HEK293 (cell line): ENCODE results near the gene MMP24.

Experiments used
- AEBP2 ChIP-seq: fragments of 450-650 bp; formaldehyde crosslinking; IDR thresholded peaks from 2 replicates; pipeline ENCODE4 v1.5.1; 2016; ENCODE audit warnings: missing biosample characterization, missing genetic modification characterization, borderline replicate concordance
- GLIS2 ChIP-seq: fragments of 450-650 bp; formaldehyde crosslinking; IDR thresholded peaks from 2 replicates; pipeline ENCODE4 v1.5.1; 2016; ENCODE audit warnings: missing biosample characterization, missing genetic modification characterization
- IKZF3 ChIP-seq: fragments of 450-650 bp; IDR thresholded peaks from 2 replicates; pipeline ENCODE4 v1.5.0; 2018; ENCODE audit warnings: missing biosample characterization, mild to moderate bottlenecking, missing genetic modification characterization, moderate library complexity
- KLF1 ChIP-seq: fragments of 450-650 bp; formaldehyde crosslinking; IDR thresholded peaks from 2 replicates; pipeline ENCODE4 v1.5.1; 2016; ENCODE audit warnings: missing biosample characterization, missing genetic modification characterization
- KLF17 ChIP-seq: fragments of 450-650 bp; formaldehyde crosslinking; IDR thresholded peaks from 2 replicates; pipeline ENCODE4 v1.5.1; 2016; ENCODE audit warnings: missing biosample characterization, missing genetic modification characterization
- KLF8 ChIP-seq: fragments of 450-650 bp; formaldehyde crosslinking; IDR thresholded peaks from 2 replicates; pipeline ENCODE4 v1.5.1; 2016; ENCODE audit warnings: missing biosample characterization, missing genetic modification characterization
- SP7 ChIP-seq: fragments of 450-650 bp; formaldehyde crosslinking; IDR thresholded peaks from 2 replicates; pipeline ENCODE4 v1.5.1; 2016; ENCODE audit warnings: missing biosample characterization, missing genetic modification characterization
- ZBTB26 ChIP-seq: fragments of 450-650 bp; formaldehyde crosslinking; optimal IDR thresholded peaks from 2 replicates; pipeline ENCODE3; 2016; ENCODE audit warnings: missing biosample characterization, mild to moderate bottlenecking, missing genetic modification characterization
- ZNF132 ChIP-seq: fragments of 450-650 bp; formaldehyde crosslinking; IDR thresholded peaks from 2 replicates; pipeline ENCODE4 v1.5.1; 2017; ENCODE audit warnings: missing biosample characterization, missing genetic modification characterization, borderline replicate concordance
- ZNF146 ChIP-seq: fragments of 450-650 bp; formaldehyde crosslinking; IDR thresholded peaks from 2 replicates; pipeline ENCODE4 v1.5.1; 2016; ENCODE audit warnings: missing biosample characterization, missing genetic modification characterization
- ZNF155 ChIP-seq: fragments of 450-650 bp; formaldehyde crosslinking; IDR thresholded peaks from 2 replicates; pipeline ENCODE4 v1.5.1; 2016; ENCODE audit warnings: missing biosample characterization, missing genetic modification characterization
- ZNF335 ChIP-seq: fragments of 450-650 bp; formaldehyde crosslinking; conservative IDR thresholded peaks from 2 replicates; pipeline ENCODE4 v1.5.1; 2016; ENCODE audit warnings: missing biosample characterization, missing genetic modification characterization
- ZNF366 ChIP-seq: fragments of 450-650 bp; formaldehyde crosslinking; conservative IDR thresholded peaks from 2 replicates; pipeline ENCODE4 v1.5.1; 2016; ENCODE audit warnings: missing biosample characterization, missing genetic modification characterization
- ZNF449 ChIP-seq: fragments of 450-650 bp; formaldehyde crosslinking; IDR thresholded peaks from 2 replicates; pipeline ENCODE4 v1.5.1; 2017; ENCODE audit warnings: missing biosample characterization, mild to moderate bottlenecking, missing genetic modification characterization, moderate library complexity
- ZNF561 ChIP-seq: fragments of 450-650 bp; IDR thresholded peaks from 2 replicates; pipeline ENCODE4 v1.5.1; 2018; ENCODE audit warnings: missing biosample characterization, missing genetic modification characterization, borderline replicate concordance
- ZNF704 ChIP-seq: fragments of 450-650 bp; formaldehyde crosslinking; IDR thresholded peaks from 2 replicates; pipeline ENCODE4 v1.5.1; 2016; ENCODE audit warnings: missing biosample characterization, missing genetic modification characterization
- ZNF707 ChIP-seq: fragments of 450-650 bp; formaldehyde crosslinking; IDR thresholded peaks from 2 replicates; pipeline ENCODE4 v1.5.1; 2016; ENCODE audit warnings: missing biosample characterization, missing genetic modification characterization
- ZNF747 ChIP-seq: fragments of 450-650 bp; formaldehyde crosslinking; IDR thresholded peaks from 2 replicates; pipeline ENCODE4 v1.5.1; 2016; ENCODE audit warnings: missing biosample characterization, missing genetic modification characterization
- ZSCAN16 ChIP-seq: fragments of 450-650 bp; formaldehyde crosslinking; IDR thresholded peaks from 2 replicates; pipeline ENCODE4 v1.5.1; 2016; ENCODE audit warnings: missing biosample characterization, missing genetic modification characterization
- ZXDB ChIP-seq: fragments of 450-650 bp; formaldehyde crosslinking; IDR thresholded peaks from 2 replicates; pipeline ENCODE4 v1.5.1; 2016; ENCODE audit warnings: missing biosample characterization, missing genetic modification characterization

MMP24 gene

GRCh38 chr20:35277531-35278395 lies 51.3 kb downstream of the MMP24 start, which contains the start of gene MMP24OS (continued):
- TF ChIP-seq ZNF132 (tag by site-specific recombination) (no peak), ZNF747 (tag by site-specific recombination) (no peak), ZBTB26 (tag by site-specific recombination) (peak; percentile 46), ZNF704 (tag by site-specific recombination) (no peak), ZNF335 (tag by site-specific recombination) (peak; percentile 20; the same call in 1 of the 2 replicates), KLF8 (tag by site-specific recombination) (peak; percentile 89), SP7 (tag by site-specific recombination) (0 out of 2 replicates have a peak, but pooled peaks have one; percentile 30), ZNF146 (tag by site-specific recombination) (no peak), ZSCAN16 (tag by site-specific recombination) (no peak), KLF1 (peak; percentile 67), GLIS2 (tag by site-specific recombination) (peak; percentile 50; the same call in 1 of the 2 replicates), AEBP2 (tag by site-specific recombination) (no peak), KLF17 (tag by site-specific recombination) (0 out of 2 replicates have a peak, but pooled peaks have one; percentile 22), ZNF449 (tag by site-specific recombination) (no peak), ZNF707 (tag by site-specific recombination) (no peak), ZXDB (tag by site-specific recombination) (peak; percentile 50; the same call in 1 of the 2 replicates), IKZF3 (tag by site-specific recombination) (peak; percentile 36; the same call in 1 of the 2 replicates), ZNF155 (tag by site-specific recombination) (no peak), ZNF366 (tag by site-specific recombination) (no peak), ZNF561 (tag by site-specific recombination) (0 out of 2 replicates have a peak, but pooled peaks have one; percentile 24)
